Naive thymus-derived CD8-positive, alpha-beta T cell (primary cell): ENCODE data around the gene TIMM13. TPM values are rescaled to one million over a fixed set of nuclear protein-coding genes. Genes with fewer than 3 reads are reported as not detected.
"Not testable (repeated sequence)": the region's sequence is repeated elsewhere in the genome, so short reads cannot be mapped to it uniquely, and the experiment has no call there.

Source experiments
- ATAC-seq, 2 donors: fragments of 150-1000 bp; cut with Tn5 transposase in 1 of 2; sonication (Bioruptor Pico), chemical (Tn5 transposase) in 1 of 2; 1 replicate in 1 of 2; 2 replicates in 1 of 2; pipeline ENCODE4 v1.10.0; 2021; ENCODE audit warnings: mild to moderate bottlenecking in 2 of 2, moderate library complexity in 2 of 2
- POLR2A ChIA-PET: fragments of 350-600 bp; sonication (Branson Sonifier 250); formaldehyde crosslinking; loops from one replicate; lab custom pipeline; 2021; ENCODE audit warnings: antibody characterized with exemption; lab: Charles Lee
- DNase-seq, 10 donors: peaks; one replicate each; pipeline versions ENCODE4 v3.0.0 to v3.0.0-alpha.2; 2020 to 2022
- H3K27ac Mint-ChIP-seq, 10 donors: one replicate each; pipeline ENCODE4 v1.8.0; 2020 to 2022; ENCODE audit warnings: mild to moderate bottlenecking in 10 of 10, mixed read lengths in 10 of 10, moderate library complexity in 4 of 10, inconsistent platforms in 1 of 10
- H3K27me3 Mint-ChIP-seq, 5 donors: one replicate each; pipeline ENCODE4 v1.8.0; 2021 to 2022; ENCODE audit warnings: mixed read lengths in 5 of 5
- H3K36me3 Mint-ChIP-seq, 3 donors: one replicate each; pipeline ENCODE4 v1.8.0; 2020 to 2022; ENCODE audit warnings: mixed read lengths in 3 of 3, mild to moderate bottlenecking in 2 of 3, inconsistent platforms in 1 of 3
- H3K4me1 Mint-ChIP-seq, 4 donors: one replicate each; pipeline ENCODE4 v1.8.0; 2021 to 2022; ENCODE audit warnings: mixed read lengths in 4 of 4
- H3K4me3 Mint-ChIP-seq, 10 donors: one replicate each; pipeline ENCODE4 v1.8.0; 2020 to 2022; ENCODE audit warnings: mild to moderate bottlenecking in 10 of 10, mixed read lengths in 10 of 10, moderate library complexity in 6 of 10, inconsistent platforms in 1 of 10
- H3K9me3 Mint-ChIP-seq, 9 donors: one replicate each; pipeline ENCODE4 v1.8.0; 2020 to 2022; ENCODE audit warnings: mixed read lengths in 9 of 9, mild to moderate bottlenecking in 3 of 9, inconsistent platforms in 1 of 9, moderate library complexity in 1 of 9
- polyA plus RNA-seq, 3 donors: library from polyadenylated mRNA; unstranded; fragments of 300-500 nt; fragmentation: Illumina TruSeq; gene quantifications; one replicate each; pipeline ENCODE4 v1.2.3, GENCODE V29; 2021
- total RNA-seq, 8 experiments: library from RNA in 2 of 8; stranded (reverse) in 2 of 8; gene quantifications; one replicate each; pipeline ENCODE4 v1.2.3 and lab custom pipeline; 2021 to 2026

Gene TIMM13
- total and polyA plus RNA-seq, 5 experiments from 2014 or later = 33.6 to 92.2 (median 74.4) TPM

DNA sequence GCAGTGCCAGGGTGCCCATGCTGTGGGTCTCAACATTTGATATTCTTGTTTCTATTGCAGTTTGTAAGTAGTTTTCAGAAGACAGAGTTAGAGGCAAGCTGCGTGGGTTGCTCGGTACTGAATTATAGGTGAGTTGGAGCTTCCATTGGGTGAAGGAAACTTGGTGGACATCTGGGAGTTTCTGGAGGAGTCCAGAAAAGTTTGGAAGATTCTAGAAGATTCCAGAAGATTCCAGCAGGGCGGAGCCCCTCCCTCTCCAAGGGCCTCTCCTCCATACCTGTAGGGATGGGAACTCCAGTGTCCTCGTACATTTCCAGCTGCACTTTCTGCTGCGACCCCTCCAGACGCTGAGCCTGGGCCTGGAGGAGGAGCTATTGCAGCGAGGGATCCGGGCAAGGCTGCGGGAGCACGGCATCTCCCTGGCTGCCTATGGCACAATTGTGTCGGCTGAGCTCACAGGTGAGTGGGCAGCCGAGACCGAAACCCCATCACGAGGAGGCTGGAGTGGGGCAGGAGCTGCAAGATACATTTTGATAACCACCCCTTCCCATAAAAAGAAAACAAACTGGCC is 28.6 kb downstream of the TIMM13 start:
- peaks cover 0 to 12% (median 2%) of the 10 kb centered on the region in 4 donors for H3K4me1 Mint-ChIP-seq
- H3K36me3 Mint-ChIP-seq = no peaks in the 10 kb centered on the region
- H3K9me3 Mint-ChIP-seq = no peaks in the 10 kb centered on the region
- peaks cover 0 to 1% (median 0%) of the 10 kb centered on the region in 5 donors for H3K27me3 Mint-ChIP-seq
- no peak overlapping the region for H3K4me3 Mint-ChIP-seq
- no peak for ATAC-seq
- H3K27ac Mint-ChIP-seq = no peak overlapping the region
- POLR2A ChIA-PET = no interaction called here
- DNase-seq = no peak

- POLR2A ChIA-PET, H3K27ac Mint-ChIP-seq, H3K9me3 Mint-ChIP-seq, H3K4me3 Mint-ChIP-seq, DNase-seq, ATAC-seq, H3K36me3 Mint-ChIP-seq, H3K27me3 Mint-ChIP-seq: not testable (repeated sequence)
- H3K4me1 Mint-ChIP-seq = peaks cover 0 to 12% (median under 1%) of the 10 kb centered on the region in 4 donors
Observed at GRCh38 chr19:2397173-2397572, 30.2 kb downstream of the TIMM13 start.

DNA sequence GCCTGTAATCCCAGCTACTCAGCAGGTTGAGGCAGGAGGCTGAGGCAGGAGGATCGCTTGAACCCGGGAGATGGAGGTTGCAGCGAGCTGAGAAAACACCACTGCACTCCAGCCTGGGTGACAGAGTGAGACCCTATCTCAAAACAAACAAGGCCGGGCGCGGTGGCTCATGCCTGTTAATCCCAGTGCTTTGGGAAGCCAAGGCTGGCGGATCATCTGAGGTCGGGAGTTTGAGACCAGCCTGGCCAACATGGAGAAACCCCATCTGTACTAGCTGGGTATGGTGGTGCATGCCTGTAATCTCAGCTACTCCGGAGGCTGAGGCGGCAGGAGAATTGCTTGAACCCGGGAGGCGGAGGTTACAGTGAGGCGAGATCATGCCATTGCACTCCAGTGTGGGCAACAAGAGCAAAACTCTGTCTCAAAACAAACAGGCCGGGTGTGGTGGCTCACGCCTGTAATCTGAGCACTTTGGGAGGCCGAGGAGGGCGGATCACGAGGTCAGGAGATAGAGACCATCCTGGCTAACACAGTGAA is 32.0 kb downstream of the TIMM13 start:
- not testable (repeated sequence) for H3K36me3 Mint-ChIP-seq, H3K27me3 Mint-ChIP-seq, H3K4me3 Mint-ChIP-seq, DNase-seq, ATAC-seq, H3K9me3 Mint-ChIP-seq
- Mint-ChIP-seq H3K4me1 (peaks cover 3 to 16% (median 5%) of the 10 kb centered on the region in 4 donors), H3K27ac (peak overlapping the region in 2 of 10 donors; percentile 70 to 86)
- POLR2A ChIA-PET = interaction anchor here (0.5 to 2.7 kb wide), 3 partner anchors 32 to 125 kb away, joined by 5 to 15 read pairs (median 7); partner anchors contain the start of gene TIMM13

GRCh38 chr19:2394442-2395292 is 32.7 kb downstream of the TIMM13 start:
- Mint-ChIP-seq H3K27ac (peak overlapping the region in 8 of 10 donors; percentile 51 to 93 (median 86)), H3K27me3 (peaks cover 0 to 6% (median 0%) of the 10 kb centered on the region in 5 donors), H3K36me3 (no peaks in the 10 kb centered on the region), H3K9me3 (no peaks in the 10 kb centered on the region), H3K4me3 (peak overlapping the region; percentile 38 to 88 (median 68)), H3K4me1 (peaks cover 3 to 16% (median 5%) of the 10 kb centered on the region in 4 donors)
- ATAC-seq = peak; percentile 87 to 89
- POLR2A ChIA-PET = interaction anchor here (0.7 to 2.7 kb wide), 12 partner anchors 16 to 904 kb away, joined by 3 to 15 read pairs (median 4); partner anchors contain the start of genes GADD45B, REEP6 and TIMM13
- peak in 4 of 10 donors; percentile 11 to 22 (median 20) for DNase-seq

DNA sequence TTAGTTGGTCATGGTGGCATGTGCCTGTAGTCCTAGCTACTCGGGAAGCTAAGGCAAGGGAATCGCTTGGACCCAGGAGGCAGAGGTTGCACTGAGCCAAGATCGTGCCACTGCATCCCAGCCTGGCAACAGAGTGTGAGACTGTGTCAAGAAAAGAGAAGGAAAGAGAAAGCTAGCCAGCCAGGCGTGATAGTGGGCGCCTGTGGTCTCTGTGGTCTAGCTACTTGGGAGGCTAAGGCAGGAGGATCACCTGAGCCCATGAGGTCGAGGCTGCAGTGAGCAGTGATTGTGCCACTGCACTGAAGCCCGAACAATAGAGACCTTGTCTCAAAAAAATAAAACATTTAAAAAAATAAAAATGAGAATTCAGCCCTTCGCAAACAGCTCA is 33.3 kb downstream of the TIMM13 start:
- ATAC-seq = peak; percentile 26 to 52
- Mint-ChIP-seq H3K27me3 (peaks cover 0 to 6% (median 0%) of the 10 kb centered on the region in 5 donors), H3K36me3 (no peaks in the 10 kb centered on the region), H3K27ac (peak overlapping the region in 8 of 10 donors; percentile 51 to 93 (median 82)), H3K4me1 (peaks cover 3 to 16% (median 5%) of the 10 kb centered on the region in 4 donors), H3K9me3 (no peaks in the 10 kb centered on the region), H3K4me3 (peak overlapping the region in 8 of 10 donors; percentile 38 to 88 (median 76))
- POLR2A ChIA-PET = interaction anchor here (0.6 to 2.7 kb wide), 12 partner anchors 17 to 903 kb away, joined by 3 to 15 read pairs (median 4); partner anchors contain the start of genes GADD45B, REEP6 and TIMM13
- no peak for DNase-seq

DNA sequence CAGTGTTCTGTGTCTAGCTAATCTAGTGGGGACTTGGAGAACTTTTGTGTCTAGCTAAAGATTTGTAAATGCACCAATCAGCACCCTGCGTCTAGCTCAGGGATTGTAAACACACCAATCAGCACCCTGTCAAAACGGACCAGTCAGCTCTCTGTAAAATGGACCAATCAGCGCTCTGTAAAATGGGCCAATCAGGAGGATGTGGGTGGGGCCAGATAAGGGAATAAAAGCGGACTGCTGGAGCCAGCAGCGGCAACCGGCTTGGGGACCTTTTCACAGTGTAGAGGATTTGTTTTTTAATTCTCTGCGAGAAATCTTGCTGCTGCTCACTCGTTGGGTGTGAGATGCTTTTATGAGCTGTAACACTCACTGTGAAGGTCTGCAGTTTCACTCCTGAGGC is 34.5 kb downstream of the TIMM13 start:
- POLR2A ChIA-PET = interaction anchor here (0.5 to 2.7 kb wide), 7 partner anchors 35 to 153 kb away, joined by 3 to 15 read pairs (median 7); partner anchors contain the start of genes PEAK3 and TIMM13
- not testable (repeated sequence) for H3K27me3 Mint-ChIP-seq, ATAC-seq, H3K9me3 Mint-ChIP-seq, H3K36me3 Mint-ChIP-seq
- peaks cover 3 to 16% (median 5%) of the 10 kb centered on the region in 4 donors for H3K4me1 Mint-ChIP-seq
- peak in 1 of 10 donors; percentile 5 for DNase-seq
- peak overlapping the region in 2 of 10 donors; percentile 29 to 50 for H3K4me3 Mint-ChIP-seq
- H3K27ac Mint-ChIP-seq = peak overlapping the region in 1 of 10 donors; percentile 3

GRCh38 chr19:2392366-2392765 is 35.0 kb downstream of the TIMM13 start:
- Mint-ChIP-seq H3K4me3 (no peak overlapping the region), H3K27ac (peak overlapping the region in 1 of 10 donors; percentile 4), H3K4me1 (peaks cover 3 to 16% (median 5%) of the 10 kb centered on the region in 4 donors), H3K36me3 (no peaks in the 10 kb centered on the region), H3K9me3 (no peaks in the 10 kb centered on the region), H3K27me3 (peaks cover 0 to 6% (median 0%) of the 10 kb centered on the region in 5 donors)
- no peak for ATAC-seq
- POLR2A ChIA-PET = interaction anchor here (0.5 to 2.7 kb wide), 6 partner anchors 35 to 153 kb away, joined by 3 to 14 read pairs (median 5); partner anchors contain the start of genes PEAK3 and TIMM13
- DNase-seq = no peak

DNA sequence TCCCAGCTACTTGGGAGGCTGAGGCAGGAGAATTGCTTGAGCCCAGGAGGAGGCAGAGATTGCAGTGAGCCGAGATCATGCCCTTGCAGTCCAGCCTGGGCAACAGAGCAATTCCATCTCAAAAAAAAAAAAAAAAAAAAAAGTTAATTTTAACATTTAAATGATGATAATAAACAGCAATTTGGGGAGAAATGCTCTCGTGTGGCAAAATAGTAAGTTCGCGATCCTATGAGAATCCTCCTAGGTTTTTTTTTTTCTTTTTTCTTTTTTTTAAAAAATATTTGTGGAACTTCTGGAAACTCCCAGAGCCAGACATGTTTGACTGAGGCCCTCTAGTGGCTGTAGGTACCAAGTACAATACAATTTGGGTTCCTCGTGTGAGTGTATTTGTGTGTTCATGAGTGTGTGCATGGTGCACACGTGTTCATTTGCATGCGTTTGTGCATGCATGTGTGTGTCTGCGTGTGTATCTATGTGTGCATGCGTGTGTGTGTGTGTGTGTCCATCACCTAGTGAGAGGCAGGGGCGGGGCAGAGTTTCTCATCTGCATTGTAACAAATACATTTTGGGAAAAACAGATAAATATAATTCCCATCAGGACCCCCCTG is 36.2 kb downstream of the TIMM13 start:
- H3K36me3 Mint-ChIP-seq = no peaks in the 10 kb centered on the region
- peak overlapping the region in 3 of 10 donors; percentile 66 to 74 (median 73) for H3K27ac Mint-ChIP-seq
- ATAC-seq (peak; percentile 49 to 57), DNase-seq (peak in 8 of 10 donors; percentile 36 to 76 (median 48))
- H3K4me3 Mint-ChIP-seq = no peak overlapping the region
- POLR2A ChIA-PET = interaction anchor here (0.7 to 2.7 kb wide), 3 partner anchors 19 to 133 kb away, joined by 3 to 14 read pairs (median 4); no protein-coding TSS in a partner anchor
- no peaks in the 10 kb centered on the region for H3K9me3 Mint-ChIP-seq
- peaks cover 3 to 16% (median 5%) of the 10 kb centered on the region in 4 donors for H3K4me1 Mint-ChIP-seq
- H3K27me3 Mint-ChIP-seq = peaks cover 0 to 6% (median 0%) of the 10 kb centered on the region in 5 donors

- ATAC-seq = no peak
- POLR2A ChIA-PET = interaction anchor here (0.6 to 0.7 kb wide), 3 partner anchors 51 to 170 kb away, joined by 3 to 6 read pairs (median 4); no protein-coding TSS in a partner anchor
- Mint-ChIP-seq H3K9me3 (no peaks in the 10 kb centered on the region), H3K4me1 (peaks cover 3 to 11% (median 5%) of the 10 kb centered on the region in 4 donors), H3K27me3 (peaks cover 0 to 8% (median 0%) of the 10 kb centered on the region in 5 donors), H3K27ac (peak overlapping the region in 1 of 10 donors; percentile 48), H3K4me3 (no peak overlapping the region), H3K36me3 (no peaks in the 10 kb centered on the region)
- no peak for DNase-seq
Observed at GRCh38 chr19:2389594-2389993, 37.8 kb downstream of the TIMM13 start.

DNA sequence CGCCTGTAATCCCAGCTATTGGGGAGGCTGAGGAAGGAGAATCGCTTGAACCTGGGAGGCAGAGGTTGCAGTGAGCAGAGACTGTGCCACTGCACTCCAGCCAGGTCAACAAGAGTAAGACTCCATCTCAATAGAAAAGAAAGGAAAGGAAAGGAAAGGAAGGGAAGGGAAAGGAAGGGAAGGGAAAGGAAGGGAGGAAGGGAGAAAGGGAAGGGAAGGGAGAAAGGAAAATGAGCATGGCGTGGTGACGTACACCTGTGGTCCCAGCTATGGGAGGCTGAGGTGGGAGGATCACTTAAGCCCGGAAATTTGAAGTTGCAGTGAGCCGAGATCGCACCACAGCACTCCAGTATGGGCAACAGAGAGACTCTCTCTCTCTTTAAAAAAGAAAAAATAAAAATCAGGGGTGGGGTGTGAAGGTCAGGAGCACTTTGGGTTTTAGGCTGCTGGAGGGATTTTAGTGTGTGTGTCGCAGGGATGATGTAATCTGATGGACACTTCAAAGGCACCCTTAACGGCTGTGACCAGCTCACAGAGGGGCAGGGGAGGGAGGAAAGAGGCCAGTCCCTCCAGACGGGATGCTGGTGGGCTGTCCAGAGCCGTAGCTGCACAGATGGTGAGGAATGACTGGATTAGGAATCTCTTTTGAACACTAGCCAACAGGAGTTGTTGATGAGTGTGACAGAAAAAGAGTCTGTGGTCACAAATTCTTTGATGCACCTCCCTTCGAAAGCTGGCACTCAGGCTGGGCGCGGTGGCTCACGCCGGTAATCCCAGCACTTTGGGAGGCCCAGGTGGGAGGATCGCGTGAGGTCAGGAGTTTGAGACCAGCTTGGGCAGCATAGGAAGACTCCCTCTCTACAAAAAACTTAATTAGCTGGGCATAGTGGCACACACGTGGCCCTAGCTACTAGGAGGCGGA is 39.8 kb downstream of the TIMM13 start:
- POLR2A ChIA-PET = no interaction called here
- DNase-seq = no peak
- peak overlapping the region in 2 of 10 donors; percentile 44 to 72 for H3K27ac Mint-ChIP-seq
- no peak overlapping the region for H3K4me3 Mint-ChIP-seq
- H3K9me3 Mint-ChIP-seq = no peaks in the 10 kb centered on the region
- no peaks in the 10 kb centered on the region for H3K36me3 Mint-ChIP-seq
- no peak for ATAC-seq
- H3K4me1 Mint-ChIP-seq = peaks cover 3 to 10% (median 4%) of the 10 kb centered on the region in 4 donors
- peaks cover 0 to 10% (median 0%) of the 10 kb centered on the region in 5 donors for H3K27me3 Mint-ChIP-seq
